H1 (cell line): ENCODE data around the gene TMA7.

ENCODE experiments used
- POLR2A ChIP-seq, 2 experiments: IDR thresholded peaks; 1 replicate in 1 of 2; 2 replicates in 1 of 2; pipeline ENCODE4 v1.6.1; 2011; ENCODE audit warnings: low read depth in 2 of 2, low read length in 2 of 2, mild to moderate bottlenecking in 2 of 2; ENCODE audit errors: control extremely low read depth in 1 of 2
- TF ChIP-seq, protein P1 (sequence below), 3 experiments: IDR thresholded peaks; 1 replicate in 2 of 3; 2 replicates in 1 of 3; pipeline versions ENCODE4 v1.5.1 to v1.6.1; 2011; ENCODE audit warnings: low read length in 3 of 3, mild to moderate bottlenecking in 3 of 3, inconsistent platforms in 2 of 3, low read depth in 1 of 3, moderate library complexity in 1 of 3; ENCODE audit not compliant: insufficient read depth in 1 of 3; ENCODE audit errors: control extremely low read depth in 1 of 3
- TF ChIP-seq, protein P2 (sequence below): IDR thresholded peaks from 2 replicates; pipeline ENCODE4 v1.6.1; 2012; ENCODE audit warnings: inconsistent platforms
- TF ChIP-seq, protein P3 (sequence below): IDR thresholded peaks from 2 replicates; pipeline ENCODE4 v1.6.1; 2012; ENCODE audit warnings: low read length, inconsistent platforms

- TF ChIP-seq, protein P1, sequence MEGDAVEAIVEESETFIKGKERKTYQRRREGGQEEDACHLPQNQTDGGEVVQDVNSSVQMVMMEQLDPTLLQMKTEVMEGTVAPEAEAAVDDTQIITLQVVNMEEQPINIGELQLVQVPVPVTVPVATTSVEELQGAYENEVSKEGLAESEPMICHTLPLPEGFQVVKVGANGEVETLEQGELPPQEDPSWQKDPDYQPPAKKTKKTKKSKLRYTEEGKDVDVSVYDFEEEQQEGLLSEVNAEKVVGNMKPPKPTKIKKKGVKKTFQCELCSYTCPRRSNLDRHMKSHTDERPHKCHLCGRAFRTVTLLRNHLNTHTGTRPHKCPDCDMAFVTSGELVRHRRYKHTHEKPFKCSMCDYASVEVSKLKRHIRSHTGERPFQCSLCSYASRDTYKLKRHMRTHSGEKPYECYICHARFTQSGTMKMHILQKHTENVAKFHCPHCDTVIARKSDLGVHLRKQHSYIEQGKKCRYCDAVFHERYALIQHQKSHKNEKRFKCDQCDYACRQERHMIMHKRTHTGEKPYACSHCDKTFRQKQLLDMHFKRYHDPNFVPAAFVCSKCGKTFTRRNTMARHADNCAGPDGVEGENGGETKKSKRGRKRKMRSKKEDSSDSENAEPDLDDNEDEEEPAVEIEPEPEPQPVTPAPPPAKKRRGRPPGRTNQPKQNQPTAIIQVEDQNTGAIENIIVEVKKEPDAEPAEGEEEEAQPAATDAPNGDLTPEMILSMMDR (IDR thresholded peaks at IDR 0.05; ENCODE audit: control extremely low read depth in 1 of 3, insufficient read depth in 1 of 3, low read depth in 1 of 3, low read length in 3 of 3) = no peak
- TF ChIP-seq, protein P2, sequence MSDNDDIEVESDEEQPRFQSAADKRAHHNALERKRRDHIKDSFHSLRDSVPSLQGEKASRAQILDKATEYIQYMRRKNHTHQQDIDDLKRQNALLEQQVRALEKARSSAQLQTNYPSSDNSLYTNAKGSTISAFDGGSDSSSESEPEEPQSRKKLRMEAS = no peak
- TF ChIP-seq, protein P3, sequence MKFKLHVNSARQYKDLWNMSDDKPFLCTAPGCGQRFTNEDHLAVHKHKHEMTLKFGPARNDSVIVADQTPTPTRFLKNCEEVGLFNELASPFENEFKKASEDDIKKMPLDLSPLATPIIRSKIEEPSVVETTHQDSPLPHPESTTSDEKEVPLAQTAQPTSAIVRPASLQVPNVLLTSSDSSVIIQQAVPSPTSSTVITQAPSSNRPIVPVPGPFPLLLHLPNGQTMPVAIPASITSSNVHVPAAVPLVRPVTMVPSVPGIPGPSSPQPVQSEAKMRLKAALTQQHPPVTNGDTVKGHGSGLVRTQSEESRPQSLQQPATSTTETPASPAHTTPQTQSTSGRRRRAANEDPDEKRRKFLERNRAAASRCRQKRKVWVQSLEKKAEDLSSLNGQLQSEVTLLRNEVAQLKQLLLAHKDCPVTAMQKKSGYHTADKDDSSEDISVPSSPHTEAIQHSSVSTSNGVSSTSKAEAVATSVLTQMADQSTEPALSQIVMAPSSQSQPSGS = no peak
- TF ChIP-seq POLR2A (IDR thresholded peaks at IDR 0.05; ENCODE audit: control extremely low read depth in 1 of 2, low read depth in 2 of 2, low read length in 2 of 2) = no peak
These were observed 5.3 kb upstream of the TMA7 start for GRCh38 chr3:48434591-48435222.
